K562 (cell line): Measurements from ENCODE around the gene CAST. TPM values are rescaled to one million over a fixed set of nuclear protein-coding genes. Genes with fewer than 3 reads are reported as not detected.

ENCODE experiments used
- ASH1L ChIP-seq: fragments of 450-650 bp; IDR thresholded peaks from 2 replicates; pipeline ENCODE4 v1.6.1; 2018; ENCODE audit warnings: borderline replicate concordance, mild to moderate bottlenecking, low read depth; ENCODE audit not compliant: partially characterized antibody
- ATF3 ChIP-seq, 2 experiments: fragments of 450-650 bp in 1 of 2; sonication (generic) in 1 of 2; formaldehyde crosslinking in 1 of 2; IDR thresholded peaks in 1 of 2; conservative IDR thresholded peaks in 1 of 2; 2 replicates each; pipeline versions ENCODE4 v1.6.1 to v1.8.1; 2016 to 2023; ENCODE audit warnings: mild to moderate bottlenecking in 2 of 2, moderate library complexity in 2 of 2, inconsistent platforms in 1 of 2, missing genetic modification reagents in 1 of 2
- CHCHD3 ChIP-seq: fragments of 250-450 bp; sonication (Bioruptor Pico); IDR thresholded peaks from 2 replicates; pipeline ENCODE4 v2.1.2; 2022; ENCODE audit warnings: mild to moderate bottlenecking
- EP400 ChIP-seq: fragments of 450-650 bp; IDR thresholded peaks from 2 replicates; pipeline ENCODE4 v1.6.1; 2017; ENCODE audit warnings: antibody characterized with exemption, mild to moderate bottlenecking, moderate library complexity
- HMG20B ChIP-seq: fragments of 250-450 bp; sonication (Bioruptor Pico); IDR thresholded peaks from 2 replicates; pipeline ENCODE4 v1.5.0; 2021; ENCODE audit warnings: mild to moderate bottlenecking
- JUNB ChIP-seq: fragments of 450-650 bp; formaldehyde crosslinking; conservative IDR thresholded peaks from 2 replicates; pipeline ENCODE4 v1.4.0; 2020; ENCODE audit warnings: mild to moderate bottlenecking
- KDM1A ChIP-seq, 2 experiments: fragments of 450-650 bp; IDR thresholded peaks; 2 replicates each; pipeline ENCODE4 v1.6.1; 2016; ENCODE audit warnings: mild to moderate bottlenecking in 2 of 2
- NFIC ChIP-seq: fragments of 450-650 bp; IDR thresholded peaks from 2 replicates; pipeline ENCODE4 v1.6.1; 2017; ENCODE audit warnings: mild to moderate bottlenecking, inconsistent platforms
- NR4A1 ChIP-seq, 2 experiments: fragments of 250-450 bp in 1 of 2; fragments of 450-650 bp in 1 of 2; sonication (Bioruptor Pico) in 1 of 2; IDR thresholded peaks; 2 replicates each; pipeline versions ENCODE4 v1.4.0 to v1.6.1; 2016 to 2020; ENCODE audit warnings: mild to moderate bottlenecking in 2 of 2, missing compliant biosample characterization in 1 of 2, missing genetic modification characterization in 1 of 2, moderate library complexity in 1 of 2
- RAD21 ChIP-seq, 2 experiments: fragments of 250-450 bp in 1 of 2; fragments of 450-650 bp in 1 of 2; sonication (Bioruptor Pico) in 1 of 2; formaldehyde crosslinking in 1 of 2; IDR thresholded peaks in 1 of 2; conservative IDR thresholded peaks in 1 of 2; 2 replicates each; pipeline versions ENCODE4 v1.4.0 to v1.8.0; 2020 to 2022; ENCODE audit warnings: mild to moderate bottlenecking in 2 of 2, moderate library complexity in 1 of 2
- RNF219 ChIP-seq: fragments of 250-450 bp; sonication (Bioruptor Pico); IDR thresholded peaks from 2 replicates; pipeline ENCODE4 v1.5.0; 2022; ENCODE audit warnings: mild to moderate bottlenecking
- STAT5A ChIP-seq: IDR thresholded peaks from 2 replicates; pipeline ENCODE4 v1.6.1; 2012; ENCODE audit warnings: low read length, inconsistent platforms, borderline replicate concordance
- TCFL5 ChIP-seq: fragments of 250-450 bp; sonication (Bioruptor Pico); conservative IDR thresholded peaks from 2 replicates; pipeline ENCODE4 v1.6.1; 2021; ENCODE audit warnings: mild to moderate bottlenecking, moderate library complexity, matching md5 sums
- XRCC3 ChIP-seq: fragments of 450-650 bp; IDR thresholded peaks from 2 replicates; pipeline ENCODE4 v1.6.1; 2017; ENCODE audit warnings: mild to moderate bottlenecking, moderate library complexity
- ZNF140 ChIP-seq: fragments of 250-450 bp; sonication (Bioruptor Pico); IDR thresholded peaks from 2 replicates; pipeline ENCODE4 v1.8.0; 2021; ENCODE audit warnings: moderate library complexity, mild to moderate bottlenecking, inconsistent platforms
- ZNF449 ChIP-seq: fragments of 250-450 bp; sonication (Bioruptor Pico); IDR thresholded peaks from 2 replicates; pipeline ENCODE4 v1.8.0; 2022; ENCODE audit warnings: moderate library complexity, mild to moderate bottlenecking, inconsistent platforms
- ZNF589 ChIP-seq: fragments of 200-800 bp; sonication (Bioruptor generic); IDR thresholded peaks from 2 replicates; pipeline ENCODE4 v1.6.1; 2016; ENCODE audit warnings: low read depth, missing genetic modification characterization, missing compliant biosample characterization
- polyA plus RNA-seq, 8 experiments: library from polyadenylated mRNA; depleted of rRNA in 4 of 8; stranded (reverse) in 5 of 8; unstranded in 3 of 8; fragments of >200 nt; fragmentation: Nextera tagmentation in 2 of 8; fragmentation: Illumina TruSeq in 1 of 8; extraction: Ambion mirVana in 2 of 8; extraction: Trizol in 1 of 8; gene quantifications; 2 replicates each; pipeline versions ENCODE4 v1.2.1 to v1.2.3, GENCODE V29; 2011 to 2014; ENCODE audit warnings: inconsistent platforms in 1 of 8, missing spikeins in 1 of 8
- total RNA-seq, 7 experiments: library from RNA; depleted of rRNA in 6 of 7; stranded (reverse); fragments of >200 nt in 6 of 7; fragmentation: Illumina TruSeq in 2 of 7; extraction: Trizol in 2 of 7; gene quantifications; 2 replicates each; pipeline versions ENCODE4 v1.2.1 to v1.2.3, GENCODE V29; 2011 to 2021; ENCODE audit warnings: low replicate concordance in 1 of 7
- TF ChIP-seq, protein P1 (sequence below): sonication (generic); formaldehyde crosslinking; IDR thresholded peaks from 2 replicates; pipeline ENCODE4 v1.8.0; 2022; ENCODE audit warnings: mild to moderate bottlenecking, missing genetic modification reagents

The CAST gene
- total and polyA plus RNA-seq, 9 of the 15 experiments (the other 6 are each of a cell fraction or from before 2014, with no cell fraction given): 55.5 to 136 (median 86.1) TPM

DNA sequence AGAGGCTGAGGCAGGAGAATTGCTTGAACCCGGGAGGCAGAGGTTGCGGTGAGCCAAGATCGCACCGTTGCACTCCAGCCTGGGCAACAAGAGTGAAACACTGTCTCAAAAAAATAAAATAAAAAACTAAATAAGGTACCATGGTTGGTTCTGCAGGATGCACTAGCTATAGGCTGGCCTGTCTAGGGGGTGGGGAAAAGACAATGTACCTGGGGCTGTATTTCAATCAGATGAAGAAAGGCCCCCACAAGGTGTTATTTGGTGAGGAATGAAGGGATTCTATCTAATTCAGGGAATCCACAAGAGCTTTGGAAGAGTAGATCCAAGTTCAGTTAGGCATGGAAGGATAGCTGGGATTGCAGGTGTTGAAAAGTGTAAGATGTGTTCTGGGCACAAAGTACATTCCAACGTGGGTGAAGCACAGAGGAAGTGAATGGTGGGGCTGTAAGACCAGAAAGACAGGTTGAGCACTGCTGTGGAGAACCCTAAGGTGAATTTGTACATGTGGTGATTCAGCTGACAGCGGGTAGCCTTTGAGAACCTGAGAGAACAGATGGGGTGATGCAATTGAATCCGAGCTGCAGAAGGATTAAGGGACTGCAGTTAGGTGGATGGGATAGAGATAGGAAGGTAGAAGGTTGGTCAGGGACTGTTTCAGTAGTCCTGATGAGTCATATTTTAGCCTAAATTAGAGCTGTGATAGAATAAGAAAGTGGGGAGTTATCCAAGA lies 71.8 kb downstream of the CAST start (continued):
- TF ChIP-seq, protein P1, sequence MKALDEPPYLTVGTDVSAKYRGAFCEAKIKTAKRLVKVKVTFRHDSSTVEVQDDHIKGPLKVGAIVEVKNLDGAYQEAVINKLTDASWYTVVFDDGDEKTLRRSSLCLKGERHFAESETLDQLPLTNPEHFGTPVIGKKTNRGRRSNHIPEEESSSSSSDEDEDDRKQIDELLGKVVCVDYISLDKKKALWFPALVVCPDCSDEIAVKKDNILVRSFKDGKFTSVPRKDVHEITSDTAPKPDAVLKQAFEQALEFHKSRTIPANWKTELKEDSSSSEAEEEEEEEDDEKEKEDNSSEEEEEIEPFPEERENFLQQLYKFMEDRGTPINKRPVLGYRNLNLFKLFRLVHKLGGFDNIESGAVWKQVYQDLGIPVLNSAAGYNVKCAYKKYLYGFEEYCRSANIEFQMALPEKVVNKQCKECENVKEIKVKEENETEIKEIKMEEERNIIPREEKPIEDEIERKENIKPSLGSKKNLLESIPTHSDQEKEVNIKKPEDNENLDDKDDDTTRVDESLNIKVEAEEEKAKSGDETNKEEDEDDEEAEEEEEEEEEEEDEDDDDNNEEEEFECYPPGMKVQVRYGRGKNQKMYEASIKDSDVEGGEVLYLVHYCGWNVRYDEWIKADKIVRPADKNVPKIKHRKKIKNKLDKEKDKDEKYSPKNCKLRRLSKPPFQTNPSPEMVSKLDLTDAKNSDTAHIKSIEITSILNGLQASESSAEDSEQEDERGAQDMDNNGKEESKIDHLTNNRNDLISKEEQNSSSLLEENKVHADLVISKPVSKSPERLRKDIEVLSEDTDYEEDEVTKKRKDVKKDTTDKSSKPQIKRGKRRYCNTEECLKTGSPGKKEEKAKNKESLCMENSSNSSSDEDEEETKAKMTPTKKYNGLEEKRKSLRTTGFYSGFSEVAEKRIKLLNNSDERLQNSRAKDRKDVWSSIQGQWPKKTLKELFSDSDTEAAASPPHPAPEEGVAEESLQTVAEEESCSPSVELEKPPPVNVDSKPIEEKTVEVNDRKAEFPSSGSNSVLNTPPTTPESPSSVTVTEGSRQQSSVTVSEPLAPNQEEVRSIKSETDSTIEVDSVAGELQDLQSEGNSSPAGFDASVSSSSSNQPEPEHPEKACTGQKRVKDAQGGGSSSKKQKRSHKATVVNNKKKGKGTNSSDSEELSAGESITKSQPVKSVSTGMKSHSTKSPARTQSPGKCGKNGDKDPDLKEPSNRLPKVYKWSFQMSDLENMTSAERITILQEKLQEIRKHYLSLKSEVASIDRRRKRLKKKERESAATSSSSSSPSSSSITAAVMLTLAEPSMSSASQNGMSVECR (CRISPR knock-in tag): no peak
- TF ChIP-seq ZNF449 (CRISPR knock-in tag): no peak
- peak in 1 of 2 experiments; percentile 18; a peak in 1 of 4 replicates for TF ChIP-seq KDM1A (IDR thresholded peaks at IDR 0.05)
- TF ChIP-seq TCFL5: no peak
- TF ChIP-seq ZNF589 (CRISPR knock-in tag): no peak
- no peak for TF ChIP-seq RNF219 (CRISPR knock-in tag)
- TF ChIP-seq NFIC: no peak
- TF ChIP-seq ASH1L: no peak
- TF ChIP-seq CHCHD3: no peak
- no peak for TF ChIP-seq XRCC3
- no peak for TF ChIP-seq NR4A1 (CRISPR knock-in tag; IDR thresholded peaks at IDR 0.05)
- no peak for TF ChIP-seq NR4A1 (tag; IDR thresholded peaks at IDR 0.05)
- TF ChIP-seq STAT5A: no peak
- TF ChIP-seq RAD21 (CRISPR knock-in tag; conservative IDR thresholded peaks at IDR 0.05 in 1 of 2, IDR thresholded peaks at IDR 0.05 in 1 of 2): no peak
- peak; percentile 38; the same call in 1 of the 2 replicates for TF ChIP-seq EP400
- peak; percentile 94 for TF ChIP-seq ATF3 (IDR thresholded peaks at IDR 0.05)
- TF ChIP-seq ATF3 (CRISPR knock-in tag; conservative IDR thresholded peaks at IDR 0.05): no peak
- no peak for TF ChIP-seq ZNF140
- no peak for TF ChIP-seq HMG20B (CRISPR knock-in tag)
- no peak for TF ChIP-seq JUNB (CRISPR knock-in tag)
